HepG2 (cell line): ENCODE measurements around the gene MAP2K7. TPM values are rescaled to one million over a fixed set of nuclear protein-coding genes. Genes with fewer than 3 reads are reported as not detected.

Experiments used
- ATAC-seq: fragments of 200-7000 bp; cut with Tn5 transposase; 3 replicates; pipeline ENCODE4 v1.9.1; 2020; ENCODE audit warnings: mild to moderate bottlenecking, moderate library complexity
- BruUV-seq: library from RNA; stranded (reverse); fragments of 400-500 nt; replicated peaks from 2 replicates; lab custom pipeline; 2021; lab: Mats Ljungman, UMichigan
- CTCF ChIA-PET: fragments of 300-600 bp; formaldehyde crosslinking; extraction: SDS; loops from one replicate; lab custom pipeline; 2021; ENCODE audit warnings: low total read pairs, inconsistent platforms, low intra/inter-chr PET ratio; lab: Yijun Ruan, JAX
- POLR2A ChIA-PET: fragments of 350-600 bp; sonication (Branson Sonifier 250); formaldehyde crosslinking; loops from one replicate; lab custom pipeline; 2020; ENCODE audit warnings: antibody characterized with exemption, inconsistent platforms; lab: Yijun Ruan, JAX
- DNase-seq: peaks from one replicate; pipeline ENCODE4 v3.0.0-alpha.2; 2015; ENCODE audit warnings: low spot score
- FAIRE-seq: peaks from 3 replicates; lab custom pipeline; 2011; peaks lifted over from hg19 to GRCh38; lab: Jason Lieb, UNC
- H2AFZ ChIP-seq: one replicate; pipeline ENCODE4 v1.6.1; 2011; ENCODE audit warnings: low read length, inconsistent platforms
- H3K27ac ChIP-seq: fragments of 300-600 bp; 3 replicates; pipeline ENCODE4 v1.8.0; 2011; ENCODE audit warnings: mixed run types, mild to moderate bottlenecking, mixed read lengths, low read length, inconsistent platforms; ENCODE audit not compliant: insufficient read depth; ENCODE audit errors: extremely low read length
- H3K27me3 ChIP-seq, 2 experiments: fragments of 200-600 bp in 1 of 2; 2 replicates in 1 of 2; 3 replicates in 1 of 2; pipeline versions ENCODE4 v1.6.0 to v1.8.0; 2011; ENCODE audit warnings: low read length in 2 of 2, mild to moderate bottlenecking in 2 of 2, moderate library complexity in 2 of 2, inconsistent platforms in 1 of 2; ENCODE audit not compliant: insufficient read depth in 2 of 2, control insufficient read depth in 1 of 2
- H3K36me3 ChIP-seq, 2 experiments: fragments of 200-600 bp in 1 of 2; replicated peaks in 1 of 2; 2 replicates in 1 of 2; 3 replicates in 1 of 2; pipeline versions ENCODE4 v1.5.1 to v1.8.0; 2011; ENCODE audit warnings: low read length in 2 of 2, inconsistent platforms in 1 of 2; ENCODE audit not compliant: insufficient read depth in 2 of 2, control insufficient read depth in 1 of 2
- H3K4me1 ChIP-seq: 2 replicates; pipeline ENCODE4 v1.5.1; 2012; ENCODE audit warnings: low read length, inconsistent platforms; ENCODE audit not compliant: insufficient read depth
- H3K4me2 ChIP-seq: 2 replicates; pipeline ENCODE4 v1.6.0; 2011; ENCODE audit warnings: low read depth, low read length, inconsistent platforms
- H3K4me3 ChIP-seq, 3 experiments: fragments of 200-600 bp in 1 of 3; sonication (generic), shearing (Covaris generic) in 1 of 3; replicated peaks in 1 of 3; 2 replicates each; pipeline ENCODE4 v1.5.1; 2011 to 2016; ENCODE audit warnings: low read length in 3 of 3, inconsistent platforms in 2 of 3, low read depth in 2 of 3, mild to moderate bottlenecking in 2 of 3, control low read depth in 1 of 3, mixed read lengths in 1 of 3; ENCODE audit not compliant: insufficient read depth in 1 of 3
- H3K79me2 ChIP-seq: one replicate; pipeline ENCODE4 v1.6.1; 2011; ENCODE audit warnings: low read length, inconsistent platforms; ENCODE audit not compliant: insufficient read depth
- H3K9ac ChIP-seq: 2 replicates; pipeline ENCODE4 v1.6.0; 2011; ENCODE audit warnings: mild to moderate bottlenecking, low read depth, low read length, inconsistent platforms; ENCODE audit not compliant: insufficient read depth
- H3K9me3 ChIP-seq: 2 replicates; pipeline ENCODE4 v1.5.1; 2012; ENCODE audit warnings: mild to moderate bottlenecking, low read length
- H4K20me1 ChIP-seq: 2 replicates; pipeline ENCODE4 v1.6.0; 2011; ENCODE audit warnings: inconsistent platforms, mild to moderate bottlenecking, low read length, moderate library complexity; ENCODE audit not compliant: insufficient read depth
- ATF7 ChIP-seq, 2 experiments: fragments of 450-650 bp in 1 of 2; sonication (generic) in 1 of 2; formaldehyde crosslinking in 1 of 2; IDR thresholded peaks; 2 replicates each; pipeline versions ENCODE4 v1.4.0 to v1.6.1; 2016 to 2020; ENCODE audit warnings: antibody characterized with exemption in 1 of 2, mild to moderate bottlenecking in 1 of 2, missing genetic modification reagents in 1 of 2
- ELF3 ChIP-seq: IDR thresholded peaks from 2 replicates; pipeline ENCODE4 v1.6.1; 2016; ENCODE audit warnings: missing genetic modification reagents, missing compliant biosample characterization
- GLMP ChIP-seq: sonication (generic); formaldehyde crosslinking; IDR thresholded peaks from 2 replicates; pipeline ENCODE4 v1.9.0; 2021; ENCODE audit warnings: missing genetic modification reagents, mild to moderate bottlenecking, borderline replicate concordance
- HNF4A ChIP-seq: sonication (generic); formaldehyde crosslinking; IDR thresholded peaks from 2 replicates; pipeline ENCODE4 v1.4.0; 2020; ENCODE audit warnings: missing genetic modification reagents
- IRF2 ChIP-seq: IDR thresholded peaks from 2 replicates; pipeline ENCODE4 v1.6.1; 2018; ENCODE audit warnings: missing genetic modification reagents, missing compliant biosample characterization
- IRX3 ChIP-seq: sonication (generic); formaldehyde crosslinking; IDR thresholded peaks from 2 replicates; pipeline ENCODE4 v1.8.1; 2023; ENCODE audit warnings: mild to moderate bottlenecking, low read depth, missing genetic modification reagents, borderline replicate concordance
- MEF2D ChIP-seq: sonication (generic); formaldehyde crosslinking; IDR thresholded peaks from 2 replicates; pipeline ENCODE4 v1.5.1; 2020; ENCODE audit warnings: mild to moderate bottlenecking, missing genetic modification reagents
- SKI ChIP-seq: fragments of 450-650 bp; IDR thresholded peaks from one replicate; pipeline ENCODE4 v1.6.1; 2018; ENCODE audit warnings: mild to moderate bottlenecking; ENCODE audit not compliant: partially characterized antibody
- TP53 ChIP-seq: sonication (generic); formaldehyde crosslinking; conservative IDR thresholded peaks from 2 replicates; pipeline ENCODE4 v1.4.0; 2020; ENCODE audit warnings: missing genetic modification reagents
- ZFAT ChIP-seq: sonication (generic); formaldehyde crosslinking; conservative IDR thresholded peaks from 2 replicates; pipeline ENCODE4 v1.8.1; 2023; ENCODE audit warnings: missing genetic modification reagents, inconsistent platforms
- ZNF256 ChIP-seq: sonication (generic); formaldehyde crosslinking; conservative IDR thresholded peaks from 2 replicates; pipeline ENCODE4 v1.4.0; 2020; ENCODE audit warnings: missing genetic modification reagents
- ZNF282 ChIP-seq: fragments of 450-650 bp; IDR thresholded peaks from 2 replicates; pipeline ENCODE4 v1.6.1; 2018; ENCODE audit not compliant: partially characterized antibody
- ZNF407 ChIP-seq: sonication (generic); formaldehyde crosslinking; IDR thresholded peaks from one replicate; pipeline ENCODE4 v1.5.1; 2020; ENCODE audit warnings: mild to moderate bottlenecking, missing genetic modification reagents; ENCODE audit errors: not compliant biosample characterization
- ZNF468 ChIP-seq: sonication (generic); formaldehyde crosslinking; IDR thresholded peaks from 2 replicates; pipeline ENCODE4 v1.8.0; 2022; ENCODE audit warnings: mild to moderate bottlenecking, moderate library complexity, missing genetic modification reagents
- ZNF552 ChIP-seq: sonication (generic); formaldehyde crosslinking; IDR thresholded peaks from 2 replicates; pipeline ENCODE4 v1.9.0; 2022; ENCODE audit warnings: missing genetic modification reagents, mild to moderate bottlenecking, borderline replicate concordance
- WGBS: methylation state at CpG from one replicate; pipeline ENCODE4 v1.1.6; 2017; ENCODE audit warnings: low lambda C conversion rate; 5-methylcytosine and 5-hydroxymethylcytosine counted together
- in situ Hi-C: cut with HindIII; loops from 2 replicates; pipeline ENCODE4 v1.10.0; 2017; ENCODE audit warnings: low pct_unique_long_range_greater_than_20kb; ENCODE audit not compliant: extremely low pct_ligation_motif_present
- intact Hi-C: fragments of 100-400 bp; cut with micrococcal nuclease; formaldehyde crosslinking; loops from one replicate; pipeline ENCODE4 v1.10.0; 2022; ENCODE audit not compliant: unreplicated experiment
- polyA plus RNA-seq, 8 experiments: library from polyadenylated mRNA; depleted of rRNA in 3 of 8; stranded (reverse) in 7 of 8; unstranded in 1 of 8; fragments of >200 nt; fragmentation: Illumina TruSeq in 4 of 8; extraction: Trizol in 4 of 8; gene quantifications; 2 replicates each; pipeline versions ENCODE4 v1.2.1 to v1.2.3, GENCODE V29; 2011 to 2016; ENCODE audit warnings: low read depth in 4 of 8, missing spikeins in 1 of 8, mixed read lengths in 1 of 8; ENCODE audit not compliant: insufficient read depth in 1 of 8
- total RNA-seq, 5 experiments: library from RNA; depleted of rRNA; stranded (reverse); fragments of >200 nt; fragmentation: Illumina TruSeq; extraction: Trizol; gene quantifications; 2 replicates each; pipeline ENCODE4 v1.2.3, GENCODE V29; 2016; ENCODE audit warnings: low read depth in 1 of 5

Gene MAP2K7
- total and polyA plus RNA-seq, 2 of the 13 experiments (the other 11 are each of a cell fraction or from before 2014, with no cell fraction given): 9.0 to 10.8 TPM

- Histone ChIP-seq H3K4me3 (no peak overlapping the region), H3K36me3 (peaks cover 9 to 15% of the 10 kb centered on the region in 2 experiments; a peak in 2 of 5 replicates), H3K9me3 (no peaks in the 10 kb centered on the region), H3K4me2 (peak overlapping the region; percentile 31; the same call in 1 of the 2 replicates), H3K9ac (no peak overlapping the region), H3K79me2 (no peaks in the 10 kb centered on the region), H3K27me3 (no peaks in the 10 kb centered on the region), H3K4me1 (peaks cover 56% of the 10 kb centered on the region), H3K27ac (peak overlapping the region; percentile 59), H4K20me1 (no peaks in the 10 kb centered on the region), H2AFZ (no peak overlapping the region)
- FAIRE-seq (peak; percentile 84), DNase-seq (peak; percentile 86), ATAC-seq (peak; percentile 72)
- in situ Hi-C loops (no loop called here), intact Hi-C loops (no loop called here)
- no TSS peak for BruUV-seq
- CTCF ChIA-PET: no interaction called here
- 25% methylated on average over 11 of the region's 11 CpGs for WGBS
- POLR2A ChIA-PET: interaction anchor here (0.7 to 2.8 kb wide), 11 partner anchors 9 to 105 kb away, joined by 3 to 34 read pairs (median 5); partner anchors contain the start of genes LRRC8E, SNAPC2 and TIMM44
- no peak for TF ChIP-seq ATF7 (IDR thresholded peaks at IDR 0.05)
- no peak; the same call in 1 of the 2 replicates for TF ChIP-seq ATF7 (CRISPR knock-in tag; IDR thresholded peaks at IDR 0.05)
- no peak for TF ChIP-seq GLMP (CRISPR knock-in tag)
- peak; percentile 55; the same call in 1 of the 2 replicates for TF ChIP-seq MEF2D
- TF ChIP-seq ZNF407: no peak
- peak; percentile 71 for TF ChIP-seq HNF4A (CRISPR knock-in tag)
- TF ChIP-seq ZFAT (CRISPR knock-in tag): no peak
- no peak for TF ChIP-seq ZNF256
- peak; percentile 62 for TF ChIP-seq SKI
- TF ChIP-seq TP53: no peak
- no peak for TF ChIP-seq ZNF552 (CRISPR knock-in tag)
- no peak for TF ChIP-seq IRF2 (CRISPR knock-in tag)
- no peak for TF ChIP-seq IRX3 (CRISPR knock-in tag)
- no peak for TF ChIP-seq ZNF282
- no peak for TF ChIP-seq ELF3 (CRISPR knock-in tag)
- no peak for TF ChIP-seq ZNF468 (CRISPR knock-in tag)
Observed at GRCh38 chr19:7897292-7897691, 6.4 kb upstream of the MAP2K7 start.
